SK-N-DZ (cell line): ENCODE measurements around the gene SCARF2.

ENCODE experiments used
- small RNA-seq, 2 experiments: library from RNA; depleted of rRNA; stranded (forward); fragments of <200 nt; gene quantifications; one replicate each; pipeline ENCODE3, GENCODE V24; 2014

Gene SCARF2

Small RNA genes lying within 50 kb of the gene (small RNA-seq; reads per million reads assigned to genes)
- gene RF00019 = 0 reads per million in 2 experiments
- 0 reads per million in 2 experiments for gene RN7SL812P
- gene RNU6-225P = 0 reads per million in 2 experiments
- gene RNY1P9 = 0 to 0.22 reads per million in 2 experiments
